Esophagus (tissue), 2 donors: Measurements from ENCODE around the gene GNG10. TPM values are rescaled to one million over a fixed set of nuclear protein-coding genes. Genes with fewer than 3 reads are reported as not detected.

ENCODE experiments used
- H3K27ac ChIP-seq, 2 donors: one replicate each; pipeline ENCODE4 v1.5.1; 2013; ENCODE audit warnings: low read depth in 2 of 2, mild to moderate bottlenecking in 2 of 2, inconsistent platforms in 1 of 2, low read length in 1 of 2, moderate library complexity in 1 of 2
- H3K27me3 ChIP-seq, 2 donors: one replicate each; pipeline ENCODE4 v1.6.1; 2013; ENCODE audit warnings: low read length in 2 of 2, control low read depth in 1 of 2, mild to moderate bottlenecking in 1 of 2; ENCODE audit not compliant: insufficient read depth in 2 of 2, control insufficient read depth in 1 of 2
- H3K36me3 ChIP-seq, 2 donors: one replicate each; pipeline ENCODE4 v1.6.1; 2013; ENCODE audit warnings: low read length in 1 of 2; ENCODE audit not compliant: control insufficient read depth in 2 of 2, insufficient read depth in 2 of 2
- H3K4me1 ChIP-seq, 2 donors: one replicate each; pipeline ENCODE4 v1.6.1; 2013; ENCODE audit warnings: low read length in 1 of 2; ENCODE audit not compliant: control insufficient read depth in 2 of 2, insufficient read depth in 2 of 2
- H3K4me3 ChIP-seq, 2 donors: one replicate each; pipeline ENCODE4 v1.5.1; 2013; ENCODE audit warnings: low read length in 2 of 2, mild to moderate bottlenecking in 2 of 2, low read depth in 1 of 2, moderate library complexity in 1 of 2
- H3K9me3 ChIP-seq, 2 donors: one replicate each; pipeline ENCODE4 v1.6.1; 2013; ENCODE audit warnings: mild to moderate bottlenecking in 2 of 2, low read depth in 1 of 2, low read length in 1 of 2, moderate library complexity in 1 of 2; ENCODE audit not compliant: control insufficient read depth in 2 of 2, insufficient read depth in 1 of 2
- WGBS, 2 donors: extraction: QIAGEN DNeasy Blood & Tissue Kit; methylation state at CpG; one replicate each; pipeline ENCODE4 v1.1.7; 2013; 5-methylcytosine and 5-hydroxymethylcytosine counted together
- polyA plus RNA-seq, 2 donors: library from polyadenylated mRNA; stranded (reverse); fragments of 200-250 nt; gene quantifications; one replicate each; pipeline ENCODE4 v1.2.3, GENCODE V29; 2013
- donor health status: healthy with polysubstance abuse.
- donor health status: Bipolar disorder and iron deficiency.

The GNG10 gene
- polyA plus RNA-seq, 2 donors: 12.4 to 13.9 TPM

DNA sequence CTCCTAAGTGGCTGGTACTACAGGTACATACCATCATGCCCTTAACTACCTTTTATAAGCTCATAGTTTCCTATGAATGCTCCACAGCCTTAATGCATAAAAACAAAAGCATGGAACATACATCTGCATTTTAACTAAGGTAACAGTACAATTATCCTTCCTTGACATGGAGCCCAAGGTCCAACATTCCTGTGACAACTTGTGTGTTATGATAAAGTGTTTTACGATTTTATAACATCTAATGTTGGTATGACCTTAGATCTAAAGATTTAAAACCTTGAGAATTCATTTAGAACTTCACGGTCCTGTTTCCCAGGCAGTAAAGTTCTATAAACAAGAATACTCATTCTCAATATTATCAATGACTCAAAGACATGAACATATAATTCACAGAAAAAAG is 43.1 kb downstream of the GNG10 start:
- Histone ChIP-seq H3K27ac (no peak overlapping the region), H3K9me3 (no peaks in the 10 kb centered on the region), H3K4me1 (no peaks in the 10 kb centered on the region), H3K27me3 (no peaks in the 10 kb centered on the region), H3K36me3 (no peaks in the 10 kb centered on the region), H3K4me3 (no peak overlapping the region)
- 83 to 94% methylated on average over 2 of the region's 2 CpGs for WGBS, 2 donors

DNA sequence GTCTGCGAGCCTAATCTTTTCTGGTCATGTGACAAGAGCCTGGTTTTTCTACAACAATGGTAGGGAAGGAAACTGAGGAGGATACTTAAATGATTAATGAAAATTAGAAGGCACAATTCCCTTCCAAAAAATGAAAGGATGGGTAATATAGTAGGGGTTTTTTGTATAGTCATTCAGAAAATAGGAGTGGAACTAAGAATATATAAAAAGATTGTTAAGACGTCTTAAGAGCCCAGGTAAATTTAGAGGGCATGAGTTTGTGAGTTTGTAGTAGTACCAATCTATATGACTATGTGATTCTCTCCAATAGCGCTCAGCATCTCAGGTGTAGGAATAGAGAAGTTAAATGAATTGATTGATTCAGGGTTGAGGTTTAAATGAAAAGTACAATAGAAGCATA is 50.1 kb downstream of the GNG10 start:
- Histone ChIP-seq H3K9me3 (no peaks in the 10 kb centered on the region), H3K27ac (no peak overlapping the region), H3K27me3 (no peaks in the 10 kb centered on the region), H3K4me3 (no peak overlapping the region), H3K36me3 (no peaks in the 10 kb centered on the region), H3K4me1 (no peaks in the 10 kb centered on the region)
- 93 to 96% methylated on average over 3 of the region's 3 CpGs for WGBS, 2 donors

DNA sequence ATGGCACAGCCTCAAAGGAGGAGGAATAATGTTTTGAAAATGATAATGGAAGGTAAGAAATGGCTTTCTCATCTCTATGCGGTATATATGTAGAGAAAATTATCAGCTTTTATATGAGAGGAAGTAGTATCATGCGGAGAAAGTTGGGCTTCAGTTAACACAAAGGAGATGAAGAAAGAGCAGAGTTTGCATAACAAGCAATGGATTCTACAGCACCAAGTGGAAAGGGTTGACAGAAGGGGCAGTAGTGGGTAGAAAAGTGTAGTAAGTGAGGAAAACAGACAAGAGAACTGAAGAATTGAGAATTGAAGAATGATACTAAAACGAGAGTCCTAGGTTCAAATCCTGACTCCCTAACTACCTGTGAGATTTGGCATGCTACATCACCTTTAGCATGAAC is 51.0 kb downstream of the GNG10 start:
- Histone ChIP-seq H3K27me3 (no peaks in the 10 kb centered on the region), H3K9me3 (no peaks in the 10 kb centered on the region), H3K36me3 (no peaks in the 10 kb centered on the region), H3K4me3 (no peak overlapping the region), H3K27ac (no peak overlapping the region), H3K4me1 (no peaks in the 10 kb centered on the region)
- 95 to 99% methylated on average over 3 of the region's 3 CpGs for WGBS, 2 donors

DNA sequence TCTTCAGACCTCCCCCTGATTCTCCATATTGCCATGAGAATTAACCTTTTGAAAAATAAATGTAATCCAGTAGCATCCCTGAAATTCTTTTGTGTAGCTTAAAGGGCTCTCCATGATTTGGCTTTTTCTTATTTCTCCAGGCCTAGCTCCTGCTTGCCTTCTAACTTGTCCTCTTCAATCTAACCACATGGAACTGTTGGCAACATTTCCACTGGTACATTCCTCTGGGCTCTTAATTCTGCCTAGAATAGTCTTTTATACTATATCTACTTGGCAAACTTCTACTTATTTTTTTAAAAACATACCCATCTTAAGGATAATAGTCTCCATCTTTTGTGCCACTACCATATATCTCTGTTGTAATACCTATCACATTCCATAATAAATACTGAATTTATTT is 54.1 kb downstream of the GNG10 start:
- H3K4me1 ChIP-seq: no peaks in the 10 kb centered on the region

DNA sequence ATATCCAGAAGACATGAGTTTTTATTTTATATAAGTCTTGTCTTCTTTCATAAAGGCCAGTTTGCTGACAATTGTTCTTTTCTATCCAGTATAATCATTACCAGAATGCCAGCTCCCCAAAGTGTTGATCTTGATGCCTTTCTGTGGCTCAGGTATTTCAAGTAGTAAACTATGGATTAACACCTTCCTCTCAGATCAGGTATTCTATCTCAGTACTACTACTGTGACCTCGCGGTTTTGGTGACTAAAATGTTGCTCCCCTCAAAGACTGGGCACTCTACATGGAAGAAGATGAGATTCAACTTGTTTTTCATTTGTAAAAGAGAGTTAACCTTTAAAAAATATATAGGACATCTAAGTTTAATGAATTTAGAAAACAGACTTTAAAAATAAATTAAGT is 58.1 kb downstream of the GNG10 start:
- Histone ChIP-seq H3K36me3 (no peaks in the 10 kb centered on the region), H3K27ac (no peak overlapping the region), H3K4me3 (no peak overlapping the region), H3K27me3 (no peaks in the 10 kb centered on the region), H3K9me3 (no peaks in the 10 kb centered on the region), H3K4me1 (no peaks in the 10 kb centered on the region)
- WGBS, 2 donors: 93 to 94% methylated on average over 2 of the region's 2 CpGs

More for the DNA sequence above, 54.1 kb downstream of the GNG10 start:
- Histone ChIP-seq H3K27me3 (no peaks in the 10 kb centered on the region), H3K4me3 (no peak overlapping the region), H3K27ac (no peak overlapping the region), H3K36me3 (no peaks in the 10 kb centered on the region), H3K9me3 (no peaks in the 10 kb centered on the region)

Other genes starting within 250 kb of the GNG10 start
- 10 to 100 TPM; 12.7 to 15.7 TPM for gene ECPAS, start 177.2 kb upstream of the GNG10 start, polyA plus RNA-seq
- gene ZNF483, start 136.4 kb upstream of the GNG10 start, polyA plus RNA-seq: under 1 TPM; 0.09 to 0.18 TPM
- 10 to 100 TPM; 28.2 to 93.3 TPM for gene PTGR1, start 62.0 kb upstream of the GNG10 start, polyA plus RNA-seq
- 1 to 10 TPM; 3.3 to 3.7 TPM for gene DNAJC25, start 30.3 kb upstream of the GNG10 start, polyA plus RNA-seq
- under 1 TPM; 0.06 to 0.18 TPM for gene SHOC1, start 133.3 kb downstream of the GNG10 start, polyA plus RNA-seq
- gene UGCG, start 235.2 kb downstream of the GNG10 start, polyA plus RNA-seq: 10 to 100 TPM; 26.7 to 37.7 TPM